Activated effector memory CD4-positive, alpha-beta T cell treated with Interleukin-2 at 50 U/mL for 16 hours (primary cell): ENCODE measurements around the gene KLHL36.

ENCODE experiments used
- DNase-seq: peaks from one replicate; pipeline ENCODE4 v3.0.0-alpha.2; 2020

KLHL36 gene

DNA sequence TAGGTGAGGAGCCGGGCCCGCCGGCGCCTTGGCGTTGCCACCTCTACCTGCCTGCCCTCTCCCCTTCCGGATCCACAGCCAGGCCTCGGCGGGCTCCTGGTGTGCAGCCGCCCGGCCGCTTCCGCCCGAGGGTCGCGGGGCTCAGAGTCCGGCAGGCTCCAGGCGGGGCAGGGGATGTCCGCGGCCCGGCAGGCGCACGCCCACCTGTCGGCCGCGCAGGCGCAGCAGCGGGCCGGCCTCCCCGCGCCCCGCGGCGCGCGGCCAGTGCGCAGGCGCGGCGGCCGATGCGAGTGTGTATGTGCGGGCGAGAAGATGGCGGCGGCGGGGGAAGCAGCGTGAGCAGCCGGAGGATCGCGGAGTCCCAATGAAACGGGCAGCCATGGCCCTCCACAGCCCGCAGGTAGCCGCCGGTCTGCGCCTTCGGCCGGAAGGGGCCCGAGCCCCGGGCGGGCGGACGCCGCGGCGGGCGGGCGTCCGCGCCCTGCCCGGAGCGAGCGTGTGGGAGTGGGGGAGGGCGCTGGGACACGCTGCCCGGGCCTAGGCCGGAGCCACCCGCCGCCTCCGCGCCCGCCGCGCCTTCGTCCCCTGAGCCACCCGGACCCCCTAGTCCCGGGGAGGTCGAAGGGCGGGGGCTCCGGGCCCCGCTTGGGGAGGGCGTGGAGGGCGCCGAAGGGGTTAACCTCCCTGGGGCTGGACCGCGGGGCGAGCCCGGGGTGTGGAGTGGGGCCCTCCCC lies 51.6 kb downstream of the KLHL36 start, which contains the start of gene USP10:
USP10 (plus strand) TSS at position 289 of the 734 bp plus-strand sequence; CDS start at position 380, 91 bp downstream.
- peak; percentile 78 for DNase-seq

DNA sequence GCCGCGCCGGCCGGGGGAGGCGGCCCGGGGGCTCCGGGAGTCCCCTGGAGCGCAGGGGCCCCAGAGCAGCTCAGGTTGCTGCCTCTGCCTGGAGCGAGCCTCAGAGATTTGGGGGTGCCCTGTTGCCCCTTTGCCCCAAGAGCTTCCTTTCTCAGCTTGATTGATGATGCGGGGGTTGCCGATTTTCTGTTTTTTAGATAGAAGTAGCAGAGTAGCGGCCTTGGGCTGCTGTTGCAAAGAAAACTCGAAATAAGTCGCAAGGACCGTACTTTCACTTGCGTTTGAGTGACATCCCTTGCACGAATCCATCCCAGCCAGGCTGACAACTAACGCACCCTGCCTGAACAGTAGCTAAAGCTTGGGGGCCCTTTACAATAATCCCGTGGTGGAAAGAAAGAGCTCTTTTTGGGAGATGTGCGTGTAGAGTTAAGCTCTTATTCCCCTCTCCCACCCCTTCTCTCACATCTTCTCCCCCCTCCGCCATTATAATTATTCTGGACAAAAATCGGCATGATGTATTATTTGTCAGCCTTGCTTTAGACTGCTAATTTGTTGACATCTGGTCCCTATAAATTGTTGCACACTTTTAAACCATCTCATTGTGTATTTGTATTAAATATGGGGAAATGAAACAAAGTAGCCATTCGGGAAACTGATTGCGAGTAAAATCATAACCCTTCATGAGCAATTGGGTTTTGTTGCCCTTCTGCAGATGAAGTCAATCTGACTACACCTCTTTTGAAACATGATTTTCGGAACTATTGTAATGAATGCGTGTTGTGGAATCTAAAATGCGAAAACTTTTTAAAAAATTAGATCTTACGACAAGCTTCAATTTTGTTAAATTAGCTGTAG lies 52.4 kb downstream of the KLHL36 start:
- peak; percentile 16 for DNase-seq

DNA sequence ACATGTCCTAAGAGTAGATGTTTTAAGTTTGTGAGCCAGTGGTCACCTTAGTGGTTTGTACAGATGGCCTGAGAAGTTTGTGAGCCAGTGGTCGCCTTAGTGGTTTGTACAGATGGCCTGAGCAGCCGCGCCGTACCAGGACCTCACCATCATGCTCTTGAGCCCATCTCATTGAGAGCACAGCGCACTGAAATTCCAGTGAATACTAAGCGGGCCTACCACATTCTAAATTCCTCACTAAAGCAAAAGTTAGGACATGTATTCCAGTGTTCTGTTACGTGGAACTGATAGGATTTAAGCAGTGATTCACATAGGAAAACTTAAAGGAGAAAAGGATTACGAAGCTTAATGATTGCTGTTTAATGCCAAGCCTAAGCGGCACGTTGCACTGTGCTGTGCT lies 55.4 kb downstream of the KLHL36 start:
- no peak for DNase-seq

DNA sequence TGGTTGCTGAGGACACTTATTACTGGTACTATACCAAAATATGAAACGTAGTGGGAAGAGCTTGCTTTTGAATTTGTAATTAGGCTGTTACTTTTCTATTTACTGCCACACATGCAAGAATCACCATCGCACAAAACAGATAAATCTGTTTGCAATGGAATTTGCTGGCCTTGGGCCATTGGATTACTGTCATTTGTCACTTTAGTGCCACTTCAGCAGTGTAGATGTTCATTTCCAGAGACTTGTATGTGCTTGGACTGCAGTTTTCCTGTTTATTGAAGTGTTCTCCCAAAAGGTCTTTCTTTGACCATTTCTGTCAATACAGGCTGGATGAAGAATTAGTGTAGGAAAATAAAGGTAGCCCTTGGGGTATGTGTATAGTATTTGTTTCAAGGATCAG lies 55.9 kb downstream of the KLHL36 start:
- DNase-seq: no peak

DNA sequence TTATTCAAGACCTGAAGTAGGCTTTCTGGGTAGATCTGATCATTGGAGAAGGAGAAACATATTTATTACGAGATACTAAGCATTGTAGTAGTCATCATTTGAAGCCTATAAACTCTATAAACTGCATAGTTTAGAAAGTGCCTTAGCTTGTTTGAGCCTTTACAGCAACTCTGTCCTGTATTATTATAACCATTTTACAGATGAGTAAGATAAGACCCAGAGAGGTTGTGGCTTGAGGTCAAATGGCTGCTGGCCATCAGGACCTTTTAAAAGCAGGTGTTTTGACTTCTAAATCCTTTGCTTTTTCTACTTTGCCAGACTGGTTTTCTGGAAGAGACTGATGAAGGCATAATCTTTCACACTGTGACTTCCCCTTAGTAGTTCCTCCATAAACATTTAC lies 58.5 kb downstream of the KLHL36 start:
- DNase-seq: no peak

DNA sequence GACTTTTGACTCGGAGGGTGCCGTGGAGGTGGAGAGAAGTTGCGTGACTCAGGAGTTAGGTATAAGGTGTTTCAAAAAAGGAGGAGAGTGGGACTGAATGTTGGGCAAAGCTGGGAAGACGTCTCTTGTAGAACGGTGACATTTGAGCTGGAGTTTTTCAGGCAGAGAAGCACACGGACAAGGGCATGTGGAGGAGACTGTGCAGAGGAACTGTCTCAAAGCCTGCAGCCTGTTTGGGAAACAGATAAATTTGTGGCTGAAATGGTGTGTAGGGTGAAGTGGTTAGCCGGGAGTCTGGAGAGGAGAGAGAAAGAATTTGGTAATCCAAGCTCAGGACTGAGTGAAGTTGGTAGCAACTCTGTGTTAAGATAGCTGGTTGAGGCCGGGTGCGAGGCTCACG lies 61.3 kb downstream of the KLHL36 start:
- no peak for DNase-seq

DNA sequence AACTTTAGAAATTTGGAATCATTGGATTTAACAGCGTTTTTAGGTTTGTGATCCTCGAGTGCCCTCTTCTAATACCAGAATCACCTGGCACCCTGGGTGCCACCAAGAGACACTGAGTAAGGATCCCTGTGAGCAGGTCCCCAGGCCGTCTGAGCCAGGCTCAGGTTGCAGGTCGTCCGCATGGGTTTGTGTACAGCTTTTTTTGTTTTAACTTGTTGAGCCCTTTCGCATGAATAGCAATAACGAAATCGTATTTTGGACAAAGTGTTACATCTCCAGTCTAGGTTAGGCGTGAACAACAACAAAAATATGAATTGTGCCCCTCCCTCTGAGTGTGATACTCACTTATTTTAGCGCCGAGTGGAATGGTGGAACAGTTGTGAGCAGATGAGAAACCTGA lies 62.4 kb downstream of the KLHL36 start:
- no peak for DNase-seq
